Keratinocyte (primary cell): ENCODE measurements around the gene PLK1. TPM values are rescaled to one million over a fixed set of nuclear protein-coding genes. Genes with fewer than 3 reads are reported as not detected.
A peak's percentile ranks its signal among the peaks of the same experiment; 100 is the strongest.

Source experiments
- DNase-seq: peaks from one replicate; pipeline ENCODE4 v3.0.0-alpha.2; 2011; ENCODE audit warnings: low read depth, missing footprints, low spot score
- FAIRE-seq: peaks from 2 replicates; lab custom pipeline; 2011; peaks lifted over from hg19 to GRCh38; lab: Jason Lieb, UNC
- H2AFZ ChIP-seq: 2 replicates; pipeline ENCODE4 v1.6.0; 2012; ENCODE audit warnings: low read length, control low read depth, inconsistent platforms; ENCODE audit not compliant: control insufficient read depth
- H3K27ac ChIP-seq: 2 replicates; pipeline ENCODE4 v1.5.1; 2011; ENCODE audit warnings: low read length; ENCODE audit not compliant: control insufficient read depth, insufficient read depth
- H3K27me3 ChIP-seq: 3 replicates; pipeline ENCODE4 v1.6.0; 2011; ENCODE audit warnings: low read length; ENCODE audit not compliant: control insufficient read depth, insufficient read depth; ENCODE audit errors: extremely low read depth
- H3K36me3 ChIP-seq, 2 experiments: 2 replicates in 1 of 2; 3 replicates in 1 of 2; pipeline ENCODE4 v1.5.1; 2011; ENCODE audit warnings: low read length in 2 of 2, mild to moderate bottlenecking in 1 of 2; ENCODE audit not compliant: control insufficient read depth in 2 of 2, insufficient read depth in 2 of 2; ENCODE audit errors: extremely low read depth in 1 of 2
- H3K4me1 ChIP-seq: 3 replicates; pipeline ENCODE4 v1.5.1; 2011; ENCODE audit warnings: low read length; ENCODE audit not compliant: control insufficient read depth, insufficient read depth; ENCODE audit errors: extremely low read depth
- H3K4me2 ChIP-seq: 3 replicates; pipeline ENCODE4 v1.6.0; 2011; ENCODE audit warnings: low read depth, low read length; ENCODE audit not compliant: control insufficient read depth, insufficient read depth; ENCODE audit errors: extremely low read depth
- H3K4me3 ChIP-seq, 3 experiments: fragments of 200-600 bp in 1 of 3; sonication (generic) in 1 of 3; 2 replicates in 2 of 3; 3 replicates in 1 of 3; pipeline ENCODE4 v1.5.1; 2011 to 2016; ENCODE audit warnings: low read length in 3 of 3, mild to moderate bottlenecking in 3 of 3, control low read depth in 2 of 3, inconsistent platforms in 1 of 3, low read depth in 1 of 3, mixed read lengths in 1 of 3, mixed run types in 1 of 3, moderate library complexity in 1 of 3; ENCODE audit not compliant: control insufficient read depth in 2 of 3, insufficient read depth in 2 of 3; ENCODE audit errors: extremely low read depth in 1 of 3
- H3K79me2 ChIP-seq: 2 replicates; pipeline ENCODE4 v1.6.0; 2012; ENCODE audit warnings: low read length; ENCODE audit not compliant: control insufficient read depth, insufficient read depth
- H3K9ac ChIP-seq: 3 replicates; pipeline ENCODE4 v1.6.0; 2011; ENCODE audit warnings: low read length; ENCODE audit not compliant: control insufficient read depth, insufficient read depth; ENCODE audit errors: extremely low read depth
- H3K9me1 ChIP-seq: 3 replicates; pipeline ENCODE4 v1.6.0; 2011; ENCODE audit warnings: low read length; ENCODE audit not compliant: control insufficient read depth, insufficient read depth; ENCODE audit errors: extremely low read depth
- H3K9me3 ChIP-seq: 2 replicates; pipeline ENCODE4 v1.5.1; 2012; ENCODE audit warnings: low read depth, low read length; ENCODE audit not compliant: control insufficient read depth
- H4K20me1 ChIP-seq: 3 replicates; pipeline ENCODE4 v1.6.0; 2011; ENCODE audit warnings: low read length; ENCODE audit not compliant: control insufficient read depth, insufficient read depth; ENCODE audit errors: extremely low read depth
- EZH2 ChIP-seq: IDR thresholded peaks from one replicate; pipeline ENCODE4 v1.6.1; 2012; ENCODE audit warnings: inconsistent platforms, mild to moderate bottlenecking, low read length, moderate library complexity
- dilution Hi-C: fragments of 300-500 bp; cut with MboI; formaldehyde crosslinking; loops from one replicate; pipeline ENCODE4 v1.7.0; 2020; ENCODE audit warnings: low sequenced_read_pairs; ENCODE audit not compliant: extremely low pct_ligation_motif_present
- polyA plus RNA-seq, 5 experiments: library from polyadenylated mRNA; depleted of rRNA in 3 of 5; stranded (reverse) in 3 of 5; stranded (forward) in 1 of 5; unstranded in 1 of 5; fragments of >200 nt; gene quantifications; 1 replicate in 1 of 5; 2 replicates in 3 of 5; 3 replicates in 1 of 5; pipeline versions ENCODE4 v1.2.1 to v1.2.3, GENCODE V29; 2011 to 2012; ENCODE audit warnings: missing spikeins in 2 of 5, low read depth in 1 of 5, low replicate concordance in 1 of 5
- TF ChIP-seq, protein P1 (sequence below), 3 experiments: IDR thresholded peaks in 1 of 3; conservative IDR thresholded peaks in 1 of 3; optimal IDR thresholded peaks in 1 of 3; 2 replicates in 2 of 3; 3 replicates in 1 of 3; pipeline versions ENCODE3 to v1.5.1; 2011; ENCODE audit warnings: low read length in 3 of 3, mild to moderate bottlenecking in 3 of 3, moderate library complexity in 2 of 3, control low read depth in 1 of 3, inconsistent platforms in 1 of 3; ENCODE audit not compliant: insufficient read depth in 2 of 3; ENCODE audit errors: extremely low read depth in 1 of 3

Gene PLK1
- polyA plus RNA-seq, 1 donor (not counting 4 experiments of a cell fraction or from before 2014, with no cell fraction given) = 21.2 TPM

DNA sequence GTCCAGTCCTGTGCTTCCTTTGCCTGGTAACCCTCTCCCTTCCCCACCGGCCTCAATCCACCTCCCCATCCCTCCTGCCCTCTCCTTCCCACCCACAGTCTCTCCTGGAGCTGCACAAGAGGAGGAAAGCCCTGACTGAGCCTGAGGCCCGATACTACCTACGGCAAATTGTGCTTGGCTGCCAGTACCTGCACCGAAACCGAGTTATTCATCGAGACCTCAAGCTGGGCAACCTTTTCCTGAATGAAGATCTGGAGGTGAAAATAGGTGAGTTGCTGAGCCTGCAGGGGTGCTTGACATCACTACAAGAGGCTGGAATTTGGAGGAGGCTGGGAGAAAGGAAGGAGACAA, 1.3 kb downstream of the PLK1 start:
- no peaks in the 10 kb centered on the region for H3K9me3 ChIP-seq
- peak overlapping the region; percentile 64 for H3K27ac ChIP-seq
- peak overlapping the region; percentile 77 for H3K9ac ChIP-seq
- no peaks in the 10 kb centered on the region for H3K27me3 ChIP-seq
- H3K4me1 ChIP-seq = peaks cover 23% of the 10 kb centered on the region
- H2AFZ ChIP-seq = no peak overlapping the region
- H3K36me3 ChIP-seq = peaks cover 21 to 39% of the 10 kb centered on the region in 2 experiments
- peak overlapping the region; percentile 89 for H3K4me2 ChIP-seq
- dilution Hi-C loops = no loop called here
- H3K79me2 ChIP-seq = peaks cover 46% of the 10 kb centered on the region
- H4K20me1 ChIP-seq = peaks cover 12% of the 10 kb centered on the region
- FAIRE-seq (no peak), DNase-seq (no peak)
- H3K4me3 ChIP-seq = peak overlapping the region; percentile 48 to 82 (median 82)
- TF ChIP-seq EZH2 = no peak
- TF ChIP-seq, protein P1, sequence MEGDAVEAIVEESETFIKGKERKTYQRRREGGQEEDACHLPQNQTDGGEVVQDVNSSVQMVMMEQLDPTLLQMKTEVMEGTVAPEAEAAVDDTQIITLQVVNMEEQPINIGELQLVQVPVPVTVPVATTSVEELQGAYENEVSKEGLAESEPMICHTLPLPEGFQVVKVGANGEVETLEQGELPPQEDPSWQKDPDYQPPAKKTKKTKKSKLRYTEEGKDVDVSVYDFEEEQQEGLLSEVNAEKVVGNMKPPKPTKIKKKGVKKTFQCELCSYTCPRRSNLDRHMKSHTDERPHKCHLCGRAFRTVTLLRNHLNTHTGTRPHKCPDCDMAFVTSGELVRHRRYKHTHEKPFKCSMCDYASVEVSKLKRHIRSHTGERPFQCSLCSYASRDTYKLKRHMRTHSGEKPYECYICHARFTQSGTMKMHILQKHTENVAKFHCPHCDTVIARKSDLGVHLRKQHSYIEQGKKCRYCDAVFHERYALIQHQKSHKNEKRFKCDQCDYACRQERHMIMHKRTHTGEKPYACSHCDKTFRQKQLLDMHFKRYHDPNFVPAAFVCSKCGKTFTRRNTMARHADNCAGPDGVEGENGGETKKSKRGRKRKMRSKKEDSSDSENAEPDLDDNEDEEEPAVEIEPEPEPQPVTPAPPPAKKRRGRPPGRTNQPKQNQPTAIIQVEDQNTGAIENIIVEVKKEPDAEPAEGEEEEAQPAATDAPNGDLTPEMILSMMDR (optimal IDR thresholded peaks at IDR 0.05 in 1 of 3, IDR thresholded peaks at IDR 0.05 in 1 of 3, conservative IDR thresholded peaks at IDR 0.05 in 1 of 3; ENCODE audit: extremely low read depth in 1 of 3, insufficient read depth in 2 of 3, low read length in 3 of 3) = no peak
- H3K9me1 ChIP-seq = no peaks in the 10 kb centered on the region

DNA sequence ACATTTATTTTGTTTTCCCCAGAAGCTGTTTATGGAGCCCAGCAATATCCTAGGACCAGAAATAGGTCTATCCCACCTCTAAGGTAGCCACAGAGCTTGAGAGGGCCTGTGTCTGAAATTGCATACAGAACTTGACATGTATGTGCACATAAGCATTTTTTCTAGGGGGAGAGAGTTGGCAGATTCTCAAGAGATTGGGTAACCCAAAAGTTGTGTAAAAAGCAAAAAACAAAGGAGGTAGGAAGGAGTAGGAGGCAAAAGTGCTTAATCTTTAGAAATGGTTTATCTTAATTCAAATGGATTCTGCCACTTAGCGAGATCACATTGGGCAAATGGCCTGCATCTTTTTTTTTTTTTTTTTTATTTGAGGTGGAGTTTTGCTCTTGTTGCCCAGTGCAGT, 3.5 kb downstream of the PLK1 start:
- FAIRE-seq = no peak
- no peak overlapping the region for H3K4me3 ChIP-seq

More for the DNA sequence above, 3.5 kb downstream of the PLK1 start:
- peaks cover 19 to 49% of the 10 kb centered on the region in 2 experiments for H3K36me3 ChIP-seq
- no peak for DNase-seq
- no peaks in the 10 kb centered on the region for H3K9me1 ChIP-seq
- no peak overlapping the region for H2AFZ ChIP-seq
- H3K27ac ChIP-seq = no peak overlapping the region
- H3K4me2 ChIP-seq = no peak overlapping the region
- no peaks in the 10 kb centered on the region for H3K27me3 ChIP-seq
- H3K9me3 ChIP-seq = no peaks in the 10 kb centered on the region
- dilution Hi-C loops = no loop called here
- peaks cover 23% of the 10 kb centered on the region for H3K4me1 ChIP-seq
- TF ChIP-seq, protein P1 (optimal IDR thresholded peaks at IDR 0.05 in 1 of 3, IDR thresholded peaks at IDR 0.05 in 1 of 3, conservative IDR thresholded peaks at IDR 0.05 in 1 of 3; ENCODE audit: extremely low read depth in 1 of 3, insufficient read depth in 2 of 3, low read length in 3 of 3) = no peak
- no peak for TF ChIP-seq EZH2
- H3K9ac ChIP-seq = no peak overlapping the region
- H3K79me2 ChIP-seq = peaks cover 46% of the 10 kb centered on the region
- peaks cover 12% of the 10 kb centered on the region for H4K20me1 ChIP-seq
